ENCODE data around the gene FUT1.

GRCh38 chr19:48795055-48795684 is 42.7 kb upstream of the FUT1 start:
- TF ChIP-seq CTCF (IDR thresholded peaks at IDR 0.05) (peak; percentile 96 to 100 (median 99)), POLR2AphosphoS5 (IDR thresholded peaks at IDR 0.05) (peak; percentile 90)
